ENCODE measurements around the gene SLC30A2.

- TF ChIP-seq CTCF (conservative IDR thresholded peaks at IDR 0.05; ENCODE audit: low read depth, low read length) (no peak), EZH2 (IDR thresholded peaks at IDR 0.05; ENCODE audit: low read length, unreplicated experiment) (no peak), EZH2phosphoT487 (IDR thresholded peaks at IDR 0.05; ENCODE audit: borderline replicate concordance, low read length) (no peak)
Observed at GRCh38 chr1:26084844-26085243, 38.9 kb upstream of the SLC30A2 start.

All from PC-3 (cell line).